CD4-positive, alpha-beta T cell (primary cell): ENCODE results near the gene GPR33. TPM values are rescaled to one million over a fixed set of nuclear protein-coding genes. Genes with fewer than 3 reads are reported as not detected.

Source experiments
- ATAC-seq: fragments of 200-7000 bp; cut with Tn5 transposase; one replicate; pipeline ENCODE4 v1.10.0; 2022; ENCODE audit warnings: mild to moderate bottlenecking; ENCODE audit not compliant: poor library complexity
- CTCF ChIA-PET: fragments of 350-600 bp; sonication (Branson Sonifier 250); formaldehyde crosslinking; loops from one replicate; lab custom pipeline; 2021; ENCODE audit warnings: antibody characterized with exemption, inconsistent platforms; lab: Charles Lee
- POLR2A ChIA-PET: fragments of 350-600 bp; sonication (Branson Sonifier 250); formaldehyde crosslinking; loops from one replicate; lab custom pipeline; 2021; ENCODE audit warnings: antibody characterized with exemption, inconsistent platforms; lab: Charles Lee
- DNase-seq, 14 experiments: peaks; one replicate each; pipeline ENCODE4 v3.0.0-alpha.2; 2013 to 2020; ENCODE audit warnings: mixed read lengths in 2 of 14
- H3K27ac ChIP-seq, 2 donors: one replicate each; pipeline versions ENCODE4 v1.5.1 to v1.7.0; 2013; ENCODE audit warnings: low read length in 2 of 2, low read depth in 1 of 2, mild to moderate bottlenecking in 1 of 2
- H3K27me3 ChIP-seq, 2 experiments: 1 replicate in 1 of 2; 2 replicates in 1 of 2; pipeline versions ENCODE4 v1.6.1 to v1.7.0; 2013; ENCODE audit warnings: low read length in 2 of 2, control low read depth in 1 of 2, mild to moderate bottlenecking in 1 of 2, moderate library complexity in 1 of 2; ENCODE audit not compliant: insufficient read depth in 2 of 2, control insufficient read depth in 1 of 2
- H3K36me3 ChIP-seq: one replicate; pipeline ENCODE4 v1.6.1; 2013; ENCODE audit warnings: low read length, control low read depth; ENCODE audit not compliant: insufficient read depth
- H3K4me1 ChIP-seq: one replicate; pipeline ENCODE4 v1.6.1; 2013; ENCODE audit warnings: low read length, control low read depth; ENCODE audit not compliant: insufficient read depth
- H3K4me3 ChIP-seq: one replicate; pipeline ENCODE4 v1.5.1; 2013; ENCODE audit warnings: mild to moderate bottlenecking, low read length, moderate library complexity
- H3K9me3 ChIP-seq, 2 experiments: 1 replicate in 1 of 2; 2 replicates in 1 of 2; pipeline versions ENCODE4 v1.6.1 to v1.7.0; 2013; ENCODE audit warnings: low read length in 2 of 2, mild to moderate bottlenecking in 2 of 2, control low read depth in 1 of 2, moderate library complexity in 1 of 2; ENCODE audit not compliant: control insufficient read depth in 1 of 2, insufficient read depth in 1 of 2
- H3K27ac Mint-ChIP-seq: one replicate; pipeline ENCODE4 v1.8.0; 2020; ENCODE audit warnings: mixed read lengths
- H3K27me3 Mint-ChIP-seq: one replicate; pipeline ENCODE4 v1.8.0; 2021; ENCODE audit warnings: mixed read lengths
- H3K36me3 Mint-ChIP-seq: one replicate; pipeline ENCODE4 v1.8.0; 2021; ENCODE audit warnings: low read depth, mixed read lengths
- H3K4me1 Mint-ChIP-seq: one replicate; pipeline ENCODE4 v1.8.0; 2021; ENCODE audit warnings: low read depth, mixed read lengths
- H3K4me3 Mint-ChIP-seq: one replicate; pipeline ENCODE4 v1.8.0; 2020; ENCODE audit warnings: mild to moderate bottlenecking, mixed read lengths
- H3K9me3 Mint-ChIP-seq: one replicate; pipeline ENCODE4 v1.8.0; 2020; ENCODE audit warnings: mixed read lengths
- CTCF ChIP-seq: fragments of 200-600 bp; IDR thresholded peaks from one replicate; pipeline ENCODE4 v1.8.0; 2022; ENCODE audit warnings: antibody characterized with exemption, mild to moderate bottlenecking
- intact Hi-C, 2 experiments: fragments of 100-400 bp; cut with DNase I in 1 of 2; cut with micrococcal nuclease in 1 of 2; formaldehyde crosslinking; loops; one replicate each; pipeline versions ENCODE4 v1.15.1 to v1.9.0; 2023 to 2025; cut with DNase I, micrococcal nuclease
- total RNA-seq, 174 experiments: library from RNA in 2 of 174; stranded (reverse) in 2 of 174; gene quantifications; one replicate each; pipeline ENCODE4 v1.2.3 and lab custom pipeline; 2021 to 2026

Gene GPR33
- total RNA-seq, 2 experiments from 2014 or later = not detected

GRCh38 chr14:31505411-31505810 is 17.6 kb upstream of the GPR33 start:
- no peaks in the 10 kb centered on the region for H3K9me3 Mint-ChIP-seq
- no peaks in the 10 kb centered on the region for H3K27me3 Mint-ChIP-seq
- intact Hi-C loops = no loop called here
- ChIA-PET CTCF (no interaction called here), POLR2A (interaction anchor here (0.9 kb wide), 1 partner anchor 48 kb away, joined by 3 read pairs; the partner anchor contains the start of gene DTD2)
- Histone ChIP-seq H3K4me3 (no peak overlapping the region), H3K9me3 (no peaks in the 10 kb centered on the region), H3K4me1 (no peaks in the 10 kb centered on the region), H3K27me3 (peaks cover 0 to 4% of the 10 kb centered on the region in 2 experiments), H3K27ac (no peak overlapping the region), H3K36me3 (no peaks in the 10 kb centered on the region)
- no peaks in the 10 kb centered on the region for H3K4me1 Mint-ChIP-seq
- no peak for ATAC-seq
- no peak overlapping the region for H3K4me3 Mint-ChIP-seq
- H3K36me3 Mint-ChIP-seq = no peaks in the 10 kb centered on the region
- no peak overlapping the region for H3K27ac Mint-ChIP-seq
- no peak for TF ChIP-seq CTCF
- no peak for DNase-seq

- H3K36me3 ChIP-seq = no peaks in the 10 kb centered on the region
- H3K27me3 ChIP-seq = peaks cover 0 to 4% of the 10 kb centered on the region in 2 experiments
- no peaks in the 10 kb centered on the region for H3K36me3 Mint-ChIP-seq
- no peaks in the 10 kb centered on the region for H3K4me1 Mint-ChIP-seq
- peaks cover 2% of the 10 kb centered on the region for H3K9me3 Mint-ChIP-seq
- H3K4me3 ChIP-seq = no peak overlapping the region
- ATAC-seq (no peak), DNase-seq (no peak)
- no peak overlapping the region for H3K4me3 Mint-ChIP-seq
- no peaks in the 10 kb centered on the region for H3K4me1 ChIP-seq
- intact Hi-C loops = no loop called here
- no peak overlapping the region for H3K27ac Mint-ChIP-seq
- H3K27me3 Mint-ChIP-seq = no peaks in the 10 kb centered on the region
- POLR2A ChIA-PET = no interaction called here
- no peak for TF ChIP-seq CTCF
- H3K9me3 ChIP-seq = no peaks in the 10 kb centered on the region
- CTCF ChIA-PET = interaction anchor here (0.9 kb wide), 1 partner anchor 8 kb away, joined by 3 read pairs; no protein-coding TSS in a partner anchor
- no peak overlapping the region for H3K27ac ChIP-seq
These were observed 14.0 kb upstream of the GPR33 start for GRCh38 chr14:31501870-31502269.

- H3K27ac Mint-ChIP-seq = no peak overlapping the region
- no peak for TF ChIP-seq CTCF
- Histone ChIP-seq H3K4me3 (no peak overlapping the region), H3K36me3 (no peaks in the 10 kb centered on the region), H3K27me3 (peaks cover 0 to 3% of the 10 kb centered on the region in 2 experiments), H3K27ac (no peak overlapping the region), H3K9me3 (peaks cover 0 to 4% of the 10 kb centered on the region in 2 experiments), H3K4me1 (no peaks in the 10 kb centered on the region)
- H3K9me3 Mint-ChIP-seq = peaks cover 2% of the 10 kb centered on the region
- intact Hi-C loops = no loop called here
- H3K27me3 Mint-ChIP-seq = peaks cover 32% of the 10 kb centered on the region
- H3K4me1 Mint-ChIP-seq = no peaks in the 10 kb centered on the region
- no peak for ATAC-seq
- H3K4me3 Mint-ChIP-seq = no peak overlapping the region
- CTCF ChIA-PET = interaction anchor here (2.4 kb wide), 1 partner anchor 12 kb away, joined by 8 read pairs; no protein-coding TSS in a partner anchor
- H3K36me3 Mint-ChIP-seq = no peaks in the 10 kb centered on the region
- DNase-seq = no peak
- POLR2A ChIA-PET = no interaction called here
These were observed 5.1 kb upstream of the GPR33 start for GRCh38 chr14:31492759-31493498.
